ENCODE measurements around the gene ERBB4.

Gene ERBB4

GRCh38 chr2:212337036-212337435 lies 201.6 kb downstream of the ERBB4 start:
- TF ChIP-seq CTCF (conservative IDR thresholded peaks at IDR 0.05; ENCODE audit: low read depth, low read length) = no peak
- no peak for DNase-seq (ENCODE audit: low read depth)
- no peak overlapping the region for H3K4me3 ChIP-seq (ENCODE audit: low read depth, low read length)

GRCh38 chr2:212330263-212330662 lies 208.3 kb downstream of the ERBB4 start:
- TF ChIP-seq CTCF (conservative IDR thresholded peaks at IDR 0.05; ENCODE audit: low read depth, low read length) = no peak
- DNase-seq (ENCODE audit: low read depth) = no peak
- no peak overlapping the region for H3K4me3 ChIP-seq (ENCODE audit: low read depth, low read length)

GRCh38 chr2:212328712-212329496 lies 209.7 kb downstream of the ERBB4 start:
- no peak overlapping the region for H3K4me3 ChIP-seq (ENCODE audit: low read depth, low read length)
- DNase-seq (ENCODE audit: low read depth) = no peak
- no peak for TF ChIP-seq CTCF (conservative IDR thresholded peaks at IDR 0.05; ENCODE audit: low read depth, low read length)

- no peak for DNase-seq (ENCODE audit: low read depth)
- no peak for TF ChIP-seq CTCF (conservative IDR thresholded peaks at IDR 0.05; ENCODE audit: low read depth, low read length)
- no peak overlapping the region for H3K4me3 ChIP-seq (ENCODE audit: low read depth, low read length)
These were observed 210.5 kb downstream of the ERBB4 start for GRCh38 chr2:212328136-212328535.

GRCh38 chr2:212327171-212327809 lies 211.3 kb downstream of the ERBB4 start:
- no peak for TF ChIP-seq CTCF (conservative IDR thresholded peaks at IDR 0.05; ENCODE audit: low read depth, low read length)
- DNase-seq (ENCODE audit: low read depth) = no peak

DNA sequence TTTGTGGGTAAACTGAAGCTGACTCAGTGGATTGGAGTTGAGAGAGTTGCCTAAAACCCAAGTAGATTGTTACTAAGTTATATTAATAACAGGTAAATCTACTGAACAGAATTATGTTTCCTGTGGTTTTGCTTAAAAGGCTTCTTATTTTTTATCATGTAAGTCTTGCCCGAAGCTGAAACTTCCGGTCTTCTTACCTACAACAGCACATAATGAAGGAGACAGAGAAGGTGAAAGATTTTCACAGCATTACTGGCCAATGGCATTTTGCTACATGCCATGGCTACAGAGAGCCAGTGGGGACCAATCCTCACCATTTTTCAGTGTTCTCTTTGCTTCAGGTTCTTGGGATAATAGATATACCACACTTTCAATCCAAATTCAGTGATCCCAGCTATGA lies 220.0 kb downstream of the ERBB4 start:
- no peak for TF ChIP-seq CTCF (conservative IDR thresholded peaks at IDR 0.05; ENCODE audit: low read depth, low read length)
- DNase-seq (ENCODE audit: low read depth) = no peak
- no peak overlapping the region for H3K4me3 ChIP-seq (ENCODE audit: low read depth, low read length)

More at GRCh38 chr2:212327171-212327809, 211.3 kb downstream of the ERBB4 start:
- H3K4me3 ChIP-seq (ENCODE audit: low read depth, low read length) = no peak overlapping the region

All from choroid plexus epithelial cell (primary cell).